ENCODE results near the gene ATG14.

GRCh38 chr14:55450124-55450523 lies 38.5 kb upstream of the ATG14 start:
- TF ChIP-seq USF2 (IDR thresholded peaks at IDR 0.05; ENCODE audit: borderline replicate concordance, low read depth, low read length) (no peak), CTCF (IDR thresholded peaks at IDR 0.05) (no peak), REST (IDR thresholded peaks at IDR 0.05; ENCODE audit: low read depth, low read length) (no peak), FOXM1 (IDR thresholded peaks at IDR 0.05; ENCODE audit: low read depth) (no peak), YY1 (IDR thresholded peaks at IDR 0.05; ENCODE audit: low read depth) (no peak), POLR2AphosphoS5 (IDR thresholded peaks at IDR 0.05; ENCODE audit: low read depth, low read length) (no peak), TCF12 (IDR thresholded peaks at IDR 0.05) (no peak), EZH2phosphoT487 (IDR thresholded peaks at IDR 0.05; ENCODE audit: borderline replicate concordance, low read depth) (no peak)

Measured in SK-N-SH (cell line).